Stimulated activated CD4-positive, alpha-beta T cell treated with anti-CD3 and anti-CD28 coated beads, Interleukin-2, amount 100 ng/mL, for 24 hours (primary cell): ENCODE data around the gene IL33.

Source experiments
- DNase-seq, 2 donors: peaks; one replicate each; pipeline ENCODE4 v3.0.0-alpha.2; 2020

IL33 gene

GRCh38 chr9:6219040-6219439 is 3.4 kb downstream of the IL33 start:
- DNase-seq: no peak

- DNase-seq: no peak
These were observed 4.4 kb downstream of the IL33 start for GRCh38 chr9:6219981-6220380.

GRCh38 chr9:6224393-6225154 is 9.0 kb downstream of the IL33 start:
- DNase-seq: no peak

GRCh38 chr9:6226696-6227095 is 11.1 kb downstream of the IL33 start:
- DNase-seq: no peak

GRCh38 chr9:6229186-6229585 is 13.6 kb downstream of the IL33 start:
- no peak for DNase-seq

- no peak for DNase-seq
These were observed 14.0 kb downstream of the IL33 start for GRCh38 chr9:6229619-6230018.

GRCh38 chr9:6230037-6230780 is 14.6 kb downstream of the IL33 start:
- DNase-seq: peak in 1 of 2 donors; percentile 2

- no peak for DNase-seq
These were observed 16.8 kb downstream of the IL33 start for GRCh38 chr9:6232336-6232945.

GRCh38 chr9:6234014-6234413 is 18.4 kb downstream of the IL33 start:
- no peak for DNase-seq

GRCh38 chr9:6237267-6237666 is 21.7 kb downstream of the IL33 start:
- DNase-seq: no peak

GRCh38 chr9:6239048-6239461 is 23.4 kb downstream of the IL33 start:
- DNase-seq: no peak

- no peak for DNase-seq
These were observed 24.1 kb downstream of the IL33 start for GRCh38 chr9:6239694-6240093.

GRCh38 chr9:6243746-6244145 is 28.1 kb downstream of the IL33 start:
- peak in 1 of 2 donors; percentile 10 for DNase-seq

- no peak for DNase-seq
These were observed 31.7 kb downstream of the IL33 start for GRCh38 chr9:6247266-6247665.

- no peak for DNase-seq
These were observed 53.3 kb downstream of the IL33 start for GRCh38 chr9:6268826-6269397.

- DNase-seq: no peak
These were observed 55.3 kb downstream of the IL33 start for GRCh38 chr9:6270896-6271295.

- no peak for DNase-seq
These were observed 56.1 kb downstream of the IL33 start for GRCh38 chr9:6271508-6272228.

- no peak for DNase-seq
These were observed 56.6 kb downstream of the IL33 start for GRCh38 chr9:6272229-6272598.

GRCh38 chr9:6277417-6277816 is 61.8 kb downstream of the IL33 start:
- no peak for DNase-seq

- no peak for DNase-seq
These were observed 86.3 kb downstream of the IL33 start for GRCh38 chr9:6301858-6302257.

GRCh38 chr9:6302417-6302816 is 86.8 kb downstream of the IL33 start:
- no peak for DNase-seq

- no peak for DNase-seq
These were observed 88.6 kb downstream of the IL33 start for GRCh38 chr9:6304232-6304631.

- no peak for DNase-seq
These were observed 90.5 kb downstream of the IL33 start for GRCh38 chr9:6305954-6306563.
